ENCODE data around the gene RNF208. TPM values are rescaled to one million over a fixed set of nuclear protein-coding genes. Genes with fewer than 3 reads are reported as not detected.
A peak's percentile ranks its signal among the peaks of the same experiment; 100 is the strongest.

RNF208 gene
- total RNA-seq, 4 donors from 2014 or later, result 3.7 to 10.2 (median 5.5) TPM

- TF ChIP-seq POLR2A (IDR thresholded peaks at IDR 0.05) (no peak), CTCF (IDR thresholded peaks at IDR 0.05) (no peak)
- no peak for DNase-seq (ENCODE audit: low spot score in 2 of 2)
- H3K4me3 ChIP-seq (ENCODE audit: low read depth, poor library complexity, severe bottlenecking), result no peak overlapping the region
- 89 to 93% methylated on average over 11 to 23 of the region's 23 CpGs for WGBS, 2 donors
- intact Hi-C loops (cut with DNase I; ENCODE audit: low total_unique reads), result no loop called here
Measured at GRCh38 chr9:137178201-137178938, 43.7 kb downstream of the RNF208 start.

GRCh38 chr9:137176302-137177182 is 45.5 kb downstream of the RNF208 start:
- TF ChIP-seq CTCF (IDR thresholded peaks at IDR 0.05) (peak in 1 of 3 donors; percentile 29), POLR2A (IDR thresholded peaks at IDR 0.05) (no peak)
- intact Hi-C loops (cut with DNase I; ENCODE audit: low total_unique reads), result no loop called here
- no peak overlapping the region for H3K4me3 ChIP-seq (ENCODE audit: low read depth, poor library complexity, severe bottlenecking)
- no peak for DNase-seq (ENCODE audit: low spot score in 2 of 2)
- 35 to 46% methylated on average over 17 of the region's 17 CpGs for WGBS, 2 donors

- WGBS, 2 donors, result 26 to 34% methylated on average over 7 to 19 of the region's 33 CpGs
- no peak for DNase-seq (ENCODE audit: low spot score in 2 of 2)
- intact Hi-C loops (cut with DNase I; ENCODE audit: low total_unique reads), result loop anchor here (2.0 kb wide), 1 partner anchor 55 kb away; the partner anchor contains the start of gene SLC34A3
Measured at GRCh38 chr9:137175345-137175961, 46.6 kb downstream of the RNF208 start.

GRCh38 chr9:137174722-137175293 is 47.2 kb downstream of the RNF208 start:
- no peak overlapping the region for H3K4me3 ChIP-seq (ENCODE audit: low read depth, poor library complexity, severe bottlenecking)
- no peak for DNase-seq (ENCODE audit: low spot score in 2 of 2)
- TF ChIP-seq CTCF (IDR thresholded peaks at IDR 0.05) (no peak), POLR2A (IDR thresholded peaks at IDR 0.05) (no peak)
- intact Hi-C loops (cut with DNase I; ENCODE audit: low total_unique reads), result loop anchor here (2.0 kb wide), 1 partner anchor 56 kb away; the partner anchor contains the start of gene SLC34A3
- 23 to 31% methylated on average over 13 to 29 of the region's 34 CpGs for WGBS, 2 donors

More at GRCh38 chr9:137175345-137175961, 46.6 kb downstream of the RNF208 start:
- no peak overlapping the region for H3K4me3 ChIP-seq (ENCODE audit: low read depth, poor library complexity, severe bottlenecking)
- TF ChIP-seq POLR2A (IDR thresholded peaks at IDR 0.05) (no peak), CTCF (IDR thresholded peaks at IDR 0.05) (no peak)
